Activated naive CD8-positive, alpha-beta T cell treated with anti-CD3 and anti-CD28 coated beads, Interleukin-2, amount 10 ng/mL, durations not matched to agents 7 days and 5 days (primary cell): Measurements from ENCODE around the gene CD320. TPM values are rescaled to one million over a fixed set of nuclear protein-coding genes. Genes with fewer than 3 reads are reported as not detected.
"Not testable (repeated sequence)": the region's sequence is repeated elsewhere in the genome, so short reads cannot be mapped to it uniquely, and the experiment has no call there.

Experiments
- ATAC-seq: fragments of 150-1000 bp; cut with Tn5 transposase; one replicate; pipeline ENCODE4 v1.10.0; 2021; ENCODE audit warnings: low read depth, moderate library complexity
- POLR2A ChIA-PET: fragments of 350-600 bp; sonication (Branson Sonifier 250); formaldehyde crosslinking; loops from one replicate; lab custom pipeline; 2021; ENCODE audit warnings: antibody characterized with exemption; lab: Charles Lee
- DNase-seq: peaks from one replicate; pipeline ENCODE4 v3.0.0; 2021
- H3K27ac Mint-ChIP-seq: one replicate; pipeline ENCODE4 v1.8.0; 2022; ENCODE audit warnings: mild to moderate bottlenecking, mixed read lengths
- H3K27me3 Mint-ChIP-seq: one replicate; pipeline ENCODE4 v1.8.0; 2022; ENCODE audit warnings: mild to moderate bottlenecking, moderate library complexity, mixed read lengths
- H3K36me3 Mint-ChIP-seq: one replicate; pipeline ENCODE4 v1.8.0; 2021; ENCODE audit warnings: mild to moderate bottlenecking, mixed read lengths
- H3K4me1 Mint-ChIP-seq: one replicate; pipeline ENCODE4 v1.8.0; 2021; ENCODE audit warnings: mixed read lengths
- H3K4me3 Mint-ChIP-seq: one replicate; pipeline ENCODE4 v1.8.0; 2022; ENCODE audit warnings: mild to moderate bottlenecking, moderate library complexity, mixed read lengths
- H3K9me3 Mint-ChIP-seq: one replicate; pipeline ENCODE4 v1.8.0; 2021; ENCODE audit warnings: mixed read lengths
- total RNA-seq, 2 experiments: library from RNA; stranded (reverse); gene quantifications; one replicate each; pipeline ENCODE4 v1.2.3, GENCODE V29; 2021

Gene CD320
- total RNA-seq, 2 experiments from 2014 or later: 36.1 to 38.4 TPM

- no peak for ATAC-seq
- Mint-ChIP-seq H3K27ac (peak overlapping the region; percentile 95), H3K36me3 (peaks cover 12% of the 10 kb centered on the region), H3K4me3 (peak overlapping the region; percentile 89), H3K4me1 (peaks cover 20% of the 10 kb centered on the region), H3K27me3 (no peaks in the 10 kb centered on the region), H3K9me3 (no peaks in the 10 kb centered on the region)
- DNase-seq: peak; percentile 21
- POLR2A ChIA-PET: interaction anchor here (0.5 kb wide), 1 partner anchor 97 kb away, joined by 3 read pairs; no protein-coding TSS in a partner anchor
Observed at GRCh38 chr19:8269724-8270123, 38.4 kb downstream of the CD320 start.

DNA sequence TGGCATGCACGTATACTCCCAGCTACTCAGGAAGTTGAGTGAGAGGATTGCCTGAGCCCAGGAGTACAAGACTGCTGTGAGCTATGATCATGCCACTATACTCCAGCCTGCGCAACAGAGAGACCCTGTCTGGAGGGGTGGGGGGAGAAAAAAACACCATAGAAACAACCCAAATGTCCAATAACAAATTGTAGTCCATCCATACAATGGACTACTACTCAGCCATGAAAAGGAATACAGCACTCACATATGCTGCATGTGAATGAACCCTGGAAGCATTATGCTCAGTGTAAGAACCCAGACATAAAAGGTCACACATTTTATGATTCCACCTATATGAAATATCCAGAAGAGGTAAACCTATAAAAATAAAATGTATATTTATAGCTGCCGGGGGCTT is 42.3 kb downstream of the CD320 start:
- no peak for DNase-seq
- no peak for ATAC-seq
- Mint-ChIP-seq H3K4me3 (no peak overlapping the region), H3K4me1 (peaks cover 19% of the 10 kb centered on the region), H3K27ac (no peak overlapping the region), H3K36me3 (peaks cover 13% of the 10 kb centered on the region), H3K27me3 (no peaks in the 10 kb centered on the region), H3K9me3 (no peaks in the 10 kb centered on the region)
- POLR2A ChIA-PET: no interaction called here

GRCh38 chr19:8264248-8264647 is 43.9 kb downstream of the CD320 start:
- peaks cover 15% of the 10 kb centered on the region for H3K4me1 Mint-ChIP-seq
- H3K36me3 Mint-ChIP-seq: peaks cover 18% of the 10 kb centered on the region
- H3K27me3 Mint-ChIP-seq, ATAC-seq, H3K9me3 Mint-ChIP-seq, H3K27ac Mint-ChIP-seq, POLR2A ChIA-PET, H3K4me3 Mint-ChIP-seq: not testable (repeated sequence)
- peak; percentile 10 for DNase-seq

DNA sequence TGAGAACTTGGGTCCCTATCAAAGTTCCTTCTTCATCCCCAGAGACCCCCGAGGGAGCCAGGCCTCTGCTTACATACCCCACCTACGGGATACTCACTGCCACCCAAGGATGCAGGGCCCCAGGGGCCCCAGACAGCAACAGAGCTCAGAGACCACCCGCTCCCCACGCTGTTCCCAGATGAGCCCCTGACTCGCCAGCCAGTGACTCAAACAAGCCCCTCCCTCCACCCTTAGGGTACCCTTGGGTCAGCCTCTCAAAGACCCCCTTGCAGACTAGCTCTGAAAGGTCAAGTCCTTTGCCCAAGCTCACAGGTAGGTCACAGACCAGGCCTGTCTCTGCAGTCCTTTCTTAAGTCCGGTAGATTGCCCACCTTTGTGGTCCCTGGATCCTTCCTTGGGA is 45.7 kb downstream of the CD320 start:
- ATAC-seq: no peak
- POLR2A ChIA-PET: no interaction called here
- Mint-ChIP-seq H3K9me3 (no peaks in the 10 kb centered on the region), H3K4me3 (no peak overlapping the region), H3K27ac (no peak overlapping the region), H3K4me1 (peaks cover 11% of the 10 kb centered on the region), H3K36me3 (peaks cover 27% of the 10 kb centered on the region), H3K27me3 (no peaks in the 10 kb centered on the region)
- peak; percentile 12 for DNase-seq

- POLR2A ChIA-PET: interaction anchor here (0.6 to 1.0 kb wide), 3 partner anchors 14 to 81 kb away, joined by 3 to 6 read pairs (median 3); no protein-coding TSS in a partner anchor
- no peaks in the 10 kb centered on the region for H3K9me3 Mint-ChIP-seq
- H3K4me1 Mint-ChIP-seq: peaks cover 14% of the 10 kb centered on the region
- no peak overlapping the region for H3K27ac Mint-ChIP-seq
- no peak overlapping the region for H3K4me3 Mint-ChIP-seq
- H3K27me3 Mint-ChIP-seq: no peaks in the 10 kb centered on the region
- ATAC-seq (no peak), DNase-seq (peak; percentile 17)
- H3K36me3 Mint-ChIP-seq: peaks cover 31% of the 10 kb centered on the region
Observed at GRCh38 chr19:8261881-8262280, 46.3 kb downstream of the CD320 start.

GRCh38 chr19:8261347-8261746 is 46.8 kb downstream of the CD320 start:
- no peak for DNase-seq
- H3K4me3 Mint-ChIP-seq: no peak overlapping the region
- ATAC-seq: peak; percentile 15
- POLR2A ChIA-PET: interaction anchor here (0.6 to 1.0 kb wide), 3 partner anchors 14 to 80 kb away, joined by 3 to 6 read pairs (median 3); no protein-coding TSS in a partner anchor
- no peak overlapping the region for H3K27ac Mint-ChIP-seq
- peaks cover 15% of the 10 kb centered on the region for H3K4me1 Mint-ChIP-seq
- peaks cover 32% of the 10 kb centered on the region for H3K36me3 Mint-ChIP-seq
- no peaks in the 10 kb centered on the region for H3K27me3 Mint-ChIP-seq
- no peaks in the 10 kb centered on the region for H3K9me3 Mint-ChIP-seq

GRCh38 chr19:8259922-8260247 is 48.3 kb downstream of the CD320 start:
- POLR2A ChIA-PET: no interaction called here
- no peak overlapping the region for H3K27ac Mint-ChIP-seq
- H3K4me3 Mint-ChIP-seq: no peak overlapping the region
- ATAC-seq (no peak), DNase-seq (no peak)
- peaks cover 12% of the 10 kb centered on the region for H3K4me1 Mint-ChIP-seq
- H3K9me3 Mint-ChIP-seq: no peaks in the 10 kb centered on the region
- H3K36me3 Mint-ChIP-seq: peaks cover 26% of the 10 kb centered on the region
- H3K27me3 Mint-ChIP-seq: no peaks in the 10 kb centered on the region

- ATAC-seq (no peak), DNase-seq (no peak)
- peaks cover 12% of the 10 kb centered on the region for H3K4me1 Mint-ChIP-seq
- H3K27me3 Mint-ChIP-seq: no peaks in the 10 kb centered on the region
- POLR2A ChIA-PET: no interaction called here
- no peaks in the 10 kb centered on the region for H3K9me3 Mint-ChIP-seq
- peak overlapping the region; percentile 58 for H3K27ac Mint-ChIP-seq
- H3K4me3 Mint-ChIP-seq: no peak overlapping the region
- peaks cover 26% of the 10 kb centered on the region for H3K36me3 Mint-ChIP-seq
Observed at GRCh38 chr19:8259142-8259921, 48.8 kb downstream of the CD320 start.

DNA sequence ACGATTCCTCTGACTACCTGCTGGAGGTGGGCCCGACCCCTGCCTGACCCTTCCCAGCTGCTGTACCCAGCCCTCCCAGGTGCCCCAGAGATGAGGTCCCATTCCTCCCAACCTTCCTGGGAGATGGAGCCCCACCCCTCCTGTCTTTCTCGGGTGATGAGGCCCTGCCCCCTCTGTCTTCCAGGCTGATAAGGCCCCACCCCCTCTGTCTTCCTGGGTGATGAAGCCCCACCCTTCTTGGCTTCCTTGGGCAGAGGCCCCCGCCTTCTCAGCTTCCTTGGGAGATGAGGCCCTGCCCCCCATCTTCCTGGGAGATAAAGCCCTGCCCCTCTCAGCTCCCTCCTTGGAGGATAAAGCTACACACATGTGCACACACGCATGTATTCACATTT is 51.1 kb downstream of the CD320 start:
- H3K27me3 Mint-ChIP-seq: no peaks in the 10 kb centered on the region
- peaks cover 25% of the 10 kb centered on the region for H3K36me3 Mint-ChIP-seq
- no peaks in the 10 kb centered on the region for H3K9me3 Mint-ChIP-seq
- POLR2A ChIA-PET: no interaction called here
- no peak for ATAC-seq
- no peak for DNase-seq
- no peak overlapping the region for H3K4me3 Mint-ChIP-seq
- H3K27ac Mint-ChIP-seq: peak overlapping the region; percentile 6
- H3K4me1 Mint-ChIP-seq: peaks cover 14% of the 10 kb centered on the region

GRCh38 chr19:8256276-8257051 is 51.7 kb downstream of the CD320 start:
- no peak overlapping the region for H3K27ac Mint-ChIP-seq
- H3K4me3 Mint-ChIP-seq: no peak overlapping the region
- H3K27me3 Mint-ChIP-seq: no peaks in the 10 kb centered on the region
- H3K36me3 Mint-ChIP-seq: peaks cover 25% of the 10 kb centered on the region
- H3K4me1 Mint-ChIP-seq: peaks cover 14% of the 10 kb centered on the region
- ATAC-seq: no peak
- no peaks in the 10 kb centered on the region for H3K9me3 Mint-ChIP-seq
- POLR2A ChIA-PET: no interaction called here
- DNase-seq: no peak

- peaks cover 14% of the 10 kb centered on the region for H3K4me1 Mint-ChIP-seq
- H3K4me3 Mint-ChIP-seq: no peak overlapping the region
- POLR2A ChIA-PET: no interaction called here
- H3K27me3 Mint-ChIP-seq: no peaks in the 10 kb centered on the region
- H3K27ac Mint-ChIP-seq: no peak overlapping the region
- no peaks in the 10 kb centered on the region for H3K9me3 Mint-ChIP-seq
- H3K36me3 Mint-ChIP-seq: peaks cover 25% of the 10 kb centered on the region
- DNase-seq: no peak
- ATAC-seq: no peak
Observed at GRCh38 chr19:8255426-8256125, 52.6 kb downstream of the CD320 start.

DNA sequence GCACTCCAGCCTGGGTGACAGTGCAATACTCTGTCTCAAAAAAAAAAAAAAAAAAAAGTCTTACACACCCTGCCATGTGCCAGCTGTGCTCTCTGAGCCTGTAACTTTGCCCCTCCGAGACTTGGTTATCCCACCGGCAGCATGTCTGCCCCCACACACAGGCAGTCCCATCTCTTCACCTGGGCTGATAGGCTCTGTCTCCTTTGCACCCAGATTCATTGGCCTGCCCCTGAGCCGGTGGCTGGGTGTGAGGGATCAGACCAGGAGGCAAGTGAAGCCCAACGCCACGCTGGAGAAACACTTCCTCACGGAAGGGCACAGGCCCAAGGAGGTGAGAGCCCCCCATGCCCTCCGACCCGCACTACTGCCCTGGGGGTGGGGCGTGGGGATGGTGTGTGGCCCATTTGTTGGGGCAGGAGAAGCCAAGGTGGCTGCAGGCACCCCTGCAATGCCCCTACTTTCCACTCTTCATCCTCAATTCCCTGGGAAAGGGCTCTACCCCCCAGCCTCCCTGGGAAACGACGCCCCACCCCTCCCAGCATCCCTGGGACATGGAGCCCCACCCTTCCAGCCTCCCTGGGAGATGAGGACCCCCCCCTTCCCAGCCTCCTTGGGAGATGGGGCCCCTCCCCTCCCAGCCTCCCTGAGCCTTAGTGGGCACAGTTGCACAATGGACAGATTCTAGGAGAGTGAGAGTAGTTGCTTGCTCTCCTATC is 53.7 kb downstream of the CD320 start:
- Mint-ChIP-seq H3K27me3 (no peaks in the 10 kb centered on the region), H3K36me3 (peaks cover 21% of the 10 kb centered on the region), H3K9me3 (no peaks in the 10 kb centered on the region), H3K4me1 (peaks cover 8% of the 10 kb centered on the region), H3K27ac (no peak overlapping the region), H3K4me3 (no peak overlapping the region)
- ATAC-seq (no peak), DNase-seq (no peak)
- POLR2A ChIA-PET: interaction anchor here (0.6 kb wide), 1 partner anchor 250 kb away, joined by 6 read pairs; no protein-coding TSS in a partner anchor

DNA sequence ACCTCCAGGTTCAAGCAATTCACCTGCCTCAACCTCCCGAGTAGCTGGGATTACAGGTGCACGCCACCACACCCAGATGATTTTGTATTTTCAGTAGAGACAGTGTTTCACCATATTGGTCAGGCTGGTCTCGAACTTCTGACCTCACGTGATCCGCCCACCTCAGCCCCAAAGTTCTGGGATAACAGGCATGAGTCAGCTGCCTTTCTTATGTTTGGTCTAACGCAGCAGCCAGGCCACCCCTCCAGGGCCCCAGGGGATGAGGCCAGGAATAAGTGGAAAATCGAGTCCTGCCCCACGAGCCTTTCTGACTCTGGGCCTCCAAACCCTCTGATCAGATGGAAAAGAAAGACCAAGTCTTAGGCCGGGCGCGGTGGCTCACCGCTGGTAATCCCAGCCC is 54.5 kb downstream of the CD320 start:
- DNase-seq (no peak), ATAC-seq (no peak)
- peaks cover 10% of the 10 kb centered on the region for H3K4me1 Mint-ChIP-seq
- H3K9me3 Mint-ChIP-seq: peaks cover 5% of the 10 kb centered on the region
- no peaks in the 10 kb centered on the region for H3K27me3 Mint-ChIP-seq
- POLR2A ChIA-PET: interaction anchor here (0.6 to 0.7 kb wide), 2 partner anchors 59 to 249 kb away, joined by 3 to 6 read pairs; no protein-coding TSS in a partner anchor
- H3K4me3 Mint-ChIP-seq: no peak overlapping the region
- H3K36me3 Mint-ChIP-seq: peaks cover 19% of the 10 kb centered on the region
- no peak overlapping the region for H3K27ac Mint-ChIP-seq
